HCT116 (cell line): ENCODE results near the gene FGF14. TPM values are rescaled to one million over a fixed set of nuclear protein-coding genes. Genes with fewer than 3 reads are reported as not detected.

Experiments used
- ATAC-seq: fragments of 200-7000 bp; cut with Tn5 transposase; 2 replicates; pipeline ENCODE4 v1.9.1; 2020; ENCODE audit warnings: mild to moderate bottlenecking, moderate library complexity
- BruUV-seq: library from RNA; stranded (reverse); fragments of 400-500 nt; replicated peaks from 2 replicates; lab custom pipeline; 2021; lab: Mats Ljungman, UMichigan
- CTCF ChIA-PET: fragments of 300-600 bp; sonication (Branson Sonifier 250); formaldehyde crosslinking; loops from one replicate; lab custom pipeline; 2021; ENCODE audit warnings: antibody characterized with exemption; lab: Charles Lee
- POLR2A ChIA-PET: fragments of 300-600, 350-600 bp; sonication (Branson Sonifier 250); formaldehyde crosslinking; loops from one replicate; lab custom pipeline; 2021; ENCODE audit warnings: antibody characterized with exemption; lab: Charles Lee
- RAD21 ChIA-PET, 2 experiments: fragments of 300-600 bp; sonication (Branson Sonifier 250); formaldehyde crosslinking; loops; one replicate each; lab custom pipeline; 2023; ENCODE audit warnings: low total read pairs in 2 of 2; ENCODE audit not compliant: uncharacterized antibody in 2 of 2, unreplicated experiment in 2 of 2, low non-redundant PET in 1 of 2; lab: Charles Lee
- DNase-seq: peaks from one replicate; pipeline ENCODE4 v3.0.0-alpha.2; 2010; ENCODE audit warnings: low read depth, low spot score
- H2AFZ ChIP-seq: fragments of 200-600 bp; shearing (Covaris generic), sonication (generic); 2 replicates; pipeline ENCODE4 v1.6.1; 2017; ENCODE audit warnings: low read depth, mixed run types, mixed read lengths, antibody characterized with exemption, low read length; ENCODE audit not compliant: poor library complexity, severe bottlenecking
- H3K27ac ChIP-seq: 2 replicates; pipeline ENCODE4 v1.5.1; 2012; ENCODE audit warnings: low read depth, low read length
- H3K27me3 ChIP-seq: fragments of 200-600 bp; sonication (generic); 2 replicates; pipeline ENCODE4 v1.6.1; 2016; ENCODE audit warnings: mixed run types, low read length, mixed read lengths; ENCODE audit not compliant: insufficient read depth
- H3K36me3 ChIP-seq, 2 experiments: fragments of 200-500 bp in 1 of 2; fragments of 200-600 bp in 1 of 2; sonication (Bioruptor generic) in 1 of 2; sonication (generic) in 1 of 2; 2 replicates each; pipeline versions ENCODE4 v1.5.1 to v1.6.1; 2014 to 2016; ENCODE audit warnings: low read length in 2 of 2, inconsistent platforms in 1 of 2, mixed read lengths in 1 of 2, mixed run types in 1 of 2; ENCODE audit not compliant: insufficient read depth in 2 of 2, control insufficient read depth in 1 of 2
- H3K4me1 ChIP-seq, 2 experiments: fragments of 200-600 bp in 1 of 2; sonication (generic) in 1 of 2; 2 replicates each; pipeline versions ENCODE4 v1.5.1 to v1.6.1; 2012 to 2017; ENCODE audit warnings: low read length in 2 of 2, inconsistent platforms in 1 of 2, mild to moderate bottlenecking in 1 of 2, mixed read lengths in 1 of 2, mixed run types in 1 of 2, moderate library complexity in 1 of 2; ENCODE audit not compliant: insufficient read depth in 2 of 2, control insufficient read depth in 1 of 2
- H3K4me2 ChIP-seq: fragments of 200-600 bp; sonication (generic); 2 replicates; pipeline ENCODE4 v1.6.1; 2017; ENCODE audit warnings: mixed run types, low read length, mixed read lengths
- H3K4me3 ChIP-seq, 2 experiments: fragments of 200-600 bp in 1 of 2; sonication (generic) in 1 of 2; replicated peaks in 1 of 2; 2 replicates each; pipeline ENCODE4 v1.5.1; 2011 to 2016; ENCODE audit warnings: low read length in 2 of 2, control low read depth in 1 of 2, low read depth in 1 of 2, mild to moderate bottlenecking in 1 of 2, mixed read lengths in 1 of 2, mixed run types in 1 of 2
- H3K79me2 ChIP-seq: fragments of 200-600 bp; sonication (generic); 2 replicates; pipeline ENCODE4 v1.6.1; 2017; ENCODE audit warnings: mild to moderate bottlenecking, mixed run types, low read length, moderate library complexity, mixed read lengths; ENCODE audit not compliant: insufficient read depth
- H3K9ac ChIP-seq: fragments of 200-600 bp; sonication (generic); 2 replicates; pipeline ENCODE4 v1.6.1; 2016; ENCODE audit warnings: low read length, mixed read lengths
- H3K9me2 ChIP-seq: fragments of 200-600 bp; sonication (generic), shearing (Covaris generic); 2 replicates; pipeline ENCODE4 v1.6.1; 2017; ENCODE audit warnings: mixed run types, mild to moderate bottlenecking, moderate library complexity; ENCODE audit not compliant: insufficient read depth
- H3K9me3 ChIP-seq, 2 experiments: fragments of 200-500 bp in 1 of 2; fragments of 200-600 bp in 1 of 2; sonication (Bioruptor generic) in 1 of 2; sonication (generic) in 1 of 2; 2 replicates each; pipeline ENCODE4 v1.6.1; 2014 to 2017; ENCODE audit warnings: low read length in 2 of 2, mixed read lengths in 2 of 2, inconsistent platforms in 1 of 2, low read depth in 1 of 2, mild to moderate bottlenecking in 1 of 2, mixed run types in 1 of 2, moderate library complexity in 1 of 2; ENCODE audit not compliant: control insufficient read depth in 1 of 2, insufficient read depth in 1 of 2
- H4K20me1 ChIP-seq: fragments of 200-600 bp; sonication (generic), shearing (Covaris generic); 2 replicates; pipeline ENCODE4 v1.6.1; 2017; ENCODE audit warnings: mixed run types, mild to moderate bottlenecking, moderate library complexity; ENCODE audit not compliant: insufficient read depth
- ATF3 ChIP-seq: IDR thresholded peaks from 2 replicates; pipeline ENCODE4 v1.6.1; 2012
- JUND ChIP-seq: IDR thresholded peaks from 2 replicates; pipeline ENCODE4 v1.6.1; 2012
- POLR2AphosphoS5 ChIP-seq: IDR thresholded peaks from 2 replicates; pipeline ENCODE4 v1.6.1; 2011; ENCODE audit warnings: mild to moderate bottlenecking, low read depth, low read length, moderate library complexity
- RAD21 ChIP-seq: IDR thresholded peaks from 2 replicates; pipeline ENCODE4 v1.6.1; 2012; ENCODE audit warnings: low read depth, mild to moderate bottlenecking
- ZNF274 ChIP-seq: fragments of 200-500 bp; sonication (Bioruptor generic); IDR thresholded peaks from 2 replicates; pipeline ENCODE4 v1.6.1; 2014; ENCODE audit warnings: mild to moderate bottlenecking, low read depth, low read length, inconsistent platforms
- intact Hi-C: fragments of 100-400 bp; cut with micrococcal nuclease; formaldehyde crosslinking; loops from 2 replicates; pipeline ENCODE4 v1.10.0; 2022
- total RNA-seq: library from RNA; stranded (reverse); gene quantifications from one replicate; pipeline ENCODE4 v1.2.1, GENCODE V29; 2021; ENCODE audit not compliant: unreplicated experiment

Gene FGF14
- total RNA-seq, 1 experiment from 2014 or later: not detected

DNA sequence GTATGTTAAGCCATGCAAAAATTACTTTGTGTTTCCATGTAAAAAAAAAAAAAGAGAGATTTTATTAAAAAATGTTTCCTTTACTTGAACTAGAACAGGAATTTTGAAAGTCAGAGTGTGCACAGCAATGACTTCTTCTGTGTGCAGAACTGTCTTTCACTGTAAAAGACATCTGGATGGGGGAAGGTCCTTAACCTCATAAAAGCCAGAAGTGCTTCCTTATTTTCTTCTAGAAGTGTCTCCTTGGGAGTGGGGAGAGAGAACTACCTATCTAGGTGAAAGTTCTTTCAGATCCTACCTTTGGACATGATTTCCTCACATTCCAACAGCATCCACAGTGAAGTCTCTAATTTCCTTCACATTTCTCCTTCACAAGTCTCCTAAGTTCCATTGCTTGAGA lies 360.3 kb downstream of the FGF14 start:
- CTCF ChIA-PET: no interaction called here
- H3K36me3 ChIP-seq: no peaks in the 10 kb centered on the region
- H2AFZ ChIP-seq: no peak overlapping the region
- ATAC-seq: no peak
- no peak overlapping the region for H3K4me3 ChIP-seq
- intact Hi-C loops: no loop called here
- BruUV-seq: no TSS peak
- no peak for DNase-seq
- no peak overlapping the region for H3K4me2 ChIP-seq
- H3K9ac ChIP-seq: no peak overlapping the region
- H3K27me3 ChIP-seq: no peaks in the 10 kb centered on the region
- no peaks in the 10 kb centered on the region for H3K9me2 ChIP-seq
- H3K9me3 ChIP-seq: peaks cover 3 to 20% of the 10 kb centered on the region in 2 experiments; a peak in 2 of 4 replicates
- TF ChIP-seq ZNF274 (no peak), POLR2AphosphoS5 (no peak)
- H3K27ac ChIP-seq: no peak overlapping the region
- no peaks in the 10 kb centered on the region for H3K79me2 ChIP-seq
- H3K4me1 ChIP-seq: no peaks in the 10 kb centered on the region
- POLR2A ChIA-PET: no interaction called here
- H4K20me1 ChIP-seq: no peaks in the 10 kb centered on the region
- RAD21 ChIA-PET: no interaction called here

- Histone ChIP-seq H2AFZ (no peak overlapping the region), H3K4me2 (no peak overlapping the region), H3K36me3 (no peaks in the 10 kb centered on the region), H3K27me3 (no peaks in the 10 kb centered on the region), H3K4me3 (no peak overlapping the region), H3K79me2 (no peaks in the 10 kb centered on the region), H3K9me2 (no peaks in the 10 kb centered on the region), H3K9me3 (peaks cover 3 to 20% of the 10 kb centered on the region in 2 experiments; a peak in 2 of 4 replicates), H3K9ac (no peak overlapping the region), H3K27ac (no peak overlapping the region), H4K20me1 (no peaks in the 10 kb centered on the region), H3K4me1 (no peaks in the 10 kb centered on the region)
- TF ChIP-seq ATF3 (no peak), POLR2AphosphoS5 (no peak), RAD21 (no peak), JUND (no peak)
- ATAC-seq (no peak), DNase-seq (no peak)
- intact Hi-C loops: no loop called here
- BruUV-seq: no TSS peak
- POLR2A ChIA-PET: no interaction called here
- CTCF ChIA-PET: no interaction called here
- RAD21 ChIA-PET: no interaction called here
Measured at GRCh38 chr13:102040812-102041211, 361.0 kb downstream of the FGF14 start.
